ENCODE results near the gene USP31. TPM values are rescaled to one million over a fixed set of nuclear protein-coding genes. Genes with fewer than 3 reads are reported as not detected.

The USP31 gene
- total RNA-seq, 1 donor from 2014 or later = 11.8 TPM

DNA sequence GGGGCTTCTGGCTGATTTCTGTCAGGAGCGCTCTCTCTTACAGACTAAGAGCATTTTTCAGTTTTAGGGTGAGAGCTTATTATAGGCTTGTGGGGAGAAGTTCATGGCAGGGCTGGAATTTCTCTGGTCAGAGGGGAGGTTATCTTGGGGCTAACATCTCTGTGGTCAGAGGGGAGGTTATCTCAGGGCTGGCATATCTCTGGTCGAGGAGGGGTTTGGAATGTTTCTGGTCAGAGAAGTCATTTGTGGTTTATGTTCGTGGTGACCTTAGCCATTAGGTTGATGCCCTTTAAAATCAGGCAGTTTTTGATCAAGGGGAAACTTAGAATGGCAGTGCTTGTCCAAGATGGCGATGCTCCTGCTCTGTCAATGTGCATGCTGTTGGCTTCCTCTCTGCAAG, 10.8 kb upstream of the USP31 start:
- no peak for DNase-seq (ENCODE audit: low read depth)
- TF ChIP-seq, protein P1, sequence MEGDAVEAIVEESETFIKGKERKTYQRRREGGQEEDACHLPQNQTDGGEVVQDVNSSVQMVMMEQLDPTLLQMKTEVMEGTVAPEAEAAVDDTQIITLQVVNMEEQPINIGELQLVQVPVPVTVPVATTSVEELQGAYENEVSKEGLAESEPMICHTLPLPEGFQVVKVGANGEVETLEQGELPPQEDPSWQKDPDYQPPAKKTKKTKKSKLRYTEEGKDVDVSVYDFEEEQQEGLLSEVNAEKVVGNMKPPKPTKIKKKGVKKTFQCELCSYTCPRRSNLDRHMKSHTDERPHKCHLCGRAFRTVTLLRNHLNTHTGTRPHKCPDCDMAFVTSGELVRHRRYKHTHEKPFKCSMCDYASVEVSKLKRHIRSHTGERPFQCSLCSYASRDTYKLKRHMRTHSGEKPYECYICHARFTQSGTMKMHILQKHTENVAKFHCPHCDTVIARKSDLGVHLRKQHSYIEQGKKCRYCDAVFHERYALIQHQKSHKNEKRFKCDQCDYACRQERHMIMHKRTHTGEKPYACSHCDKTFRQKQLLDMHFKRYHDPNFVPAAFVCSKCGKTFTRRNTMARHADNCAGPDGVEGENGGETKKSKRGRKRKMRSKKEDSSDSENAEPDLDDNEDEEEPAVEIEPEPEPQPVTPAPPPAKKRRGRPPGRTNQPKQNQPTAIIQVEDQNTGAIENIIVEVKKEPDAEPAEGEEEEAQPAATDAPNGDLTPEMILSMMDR (conservative IDR thresholded peaks at IDR 0.05; ENCODE audit: low read depth, low read length) = no peak
- H3K4me3 ChIP-seq (ENCODE audit: low read depth, low read length) = no peak overlapping the region

DNA sequence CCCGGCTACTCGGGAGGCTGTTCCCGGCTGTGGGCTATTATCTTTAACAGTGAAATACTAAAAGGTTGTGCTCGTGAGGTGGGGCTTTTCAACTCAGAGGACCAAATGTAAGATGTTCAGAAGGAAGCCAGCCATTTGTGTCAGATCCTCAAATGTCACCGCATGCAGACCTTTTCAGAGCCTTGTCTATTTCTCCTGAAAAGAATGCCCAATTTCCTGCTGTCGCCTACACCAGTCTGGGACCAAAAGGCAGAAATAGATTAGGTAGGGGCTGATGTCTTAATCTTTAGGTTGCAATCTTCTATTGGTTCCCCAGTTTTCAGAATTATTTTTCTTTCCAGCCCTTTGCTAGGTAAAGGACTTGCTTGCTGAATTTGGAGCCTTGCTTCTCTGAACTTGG, 8.9 kb upstream of the USP31 start:
- TF ChIP-seq, protein P1 (conservative IDR thresholded peaks at IDR 0.05; ENCODE audit: low read depth, low read length) = no peak

DNA sequence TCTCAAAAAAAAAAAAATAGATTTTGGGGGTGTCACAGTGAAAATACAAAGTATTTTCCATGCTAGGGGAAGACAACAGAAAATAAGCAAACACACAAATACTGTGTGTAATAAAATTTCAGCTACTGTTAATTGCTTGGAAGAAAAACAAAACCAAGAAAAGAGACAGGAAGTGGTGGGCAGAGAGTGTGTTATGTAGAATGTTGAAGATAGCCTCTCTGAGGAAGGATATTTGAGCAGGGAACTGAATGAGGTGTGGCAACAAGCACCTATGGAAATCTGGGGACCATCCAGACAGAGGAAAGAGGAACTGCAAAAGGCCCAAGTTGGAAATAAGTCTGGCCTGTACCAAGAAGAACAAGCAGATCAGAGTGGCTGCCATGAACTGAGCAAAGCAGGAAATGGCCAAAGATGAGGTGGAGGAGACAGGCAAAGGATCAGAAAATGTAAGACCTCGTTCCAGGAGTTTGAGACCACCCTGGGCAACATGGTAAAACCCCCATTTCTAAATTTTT, 7.8 kb upstream of the USP31 start:
- no peak overlapping the region for H3K4me3 ChIP-seq (ENCODE audit: low read depth, low read length)
- TF ChIP-seq, protein P1 (conservative IDR thresholded peaks at IDR 0.05; ENCODE audit: low read depth, low read length) = no peak
- DNase-seq (ENCODE audit: low read depth) = no peak

More for the DNA sequence above, 8.9 kb upstream of the USP31 start:
- no peak for DNase-seq (ENCODE audit: low read depth)
- H3K4me3 ChIP-seq (ENCODE audit: low read depth, low read length) = no peak overlapping the region

DNA sequence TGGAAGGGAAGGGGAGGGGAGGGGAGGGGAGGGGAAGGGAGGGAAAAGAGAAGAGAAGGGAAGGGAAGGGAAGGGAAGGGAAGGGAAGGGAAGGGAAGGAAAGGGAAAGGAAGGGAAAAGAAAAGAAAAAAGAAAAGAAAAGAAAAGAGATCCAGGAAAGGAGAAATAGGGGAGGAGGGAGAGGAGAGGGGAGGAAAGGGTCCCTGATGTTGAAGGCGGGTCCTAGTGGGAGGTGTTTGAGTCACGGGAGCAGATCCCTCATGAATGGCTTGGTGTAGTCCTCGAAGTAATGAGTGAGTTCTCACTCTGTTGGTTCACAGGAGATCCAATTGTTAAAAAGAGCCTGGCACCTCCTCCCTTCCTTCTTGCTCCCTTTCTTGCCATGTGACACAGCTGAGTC, 6.9 kb upstream of the USP31 start:
- no peak overlapping the region for H3K4me3 ChIP-seq (ENCODE audit: low read depth, low read length)
- no peak for DNase-seq (ENCODE audit: low read depth)
- TF ChIP-seq, protein P1 (conservative IDR thresholded peaks at IDR 0.05; ENCODE audit: low read depth, low read length) = no peak

DNA sequence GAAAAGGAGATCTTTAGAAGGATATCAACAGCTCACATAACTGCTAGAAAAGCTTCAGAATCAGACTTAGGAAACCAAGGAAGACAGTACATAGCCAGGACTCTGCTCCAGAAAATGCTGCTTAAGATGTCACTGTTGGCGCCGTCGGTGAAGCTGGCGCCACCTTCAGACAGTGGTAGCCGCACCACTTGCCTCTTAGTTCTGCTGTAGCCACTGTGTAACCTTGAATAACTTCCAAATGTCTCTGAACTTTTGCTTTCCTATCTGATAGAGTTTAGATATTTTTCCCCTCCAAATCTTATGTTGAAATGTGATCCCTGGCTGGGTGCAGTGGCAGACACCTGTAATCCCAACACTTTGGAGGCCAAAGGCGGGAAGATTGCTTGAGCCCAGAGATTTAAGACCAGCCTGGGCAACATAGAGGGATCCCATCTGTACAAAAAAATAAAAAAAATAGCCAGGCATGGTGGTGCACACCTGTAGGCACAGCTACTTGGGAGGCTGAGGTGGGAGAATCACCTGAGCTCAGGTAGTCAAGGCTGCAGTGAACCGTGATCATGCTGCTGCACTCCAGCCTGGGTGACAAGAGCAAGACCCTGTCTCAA, 6.3 kb upstream of the USP31 start:
- DNase-seq (ENCODE audit: low read depth) = no peak

DNA sequence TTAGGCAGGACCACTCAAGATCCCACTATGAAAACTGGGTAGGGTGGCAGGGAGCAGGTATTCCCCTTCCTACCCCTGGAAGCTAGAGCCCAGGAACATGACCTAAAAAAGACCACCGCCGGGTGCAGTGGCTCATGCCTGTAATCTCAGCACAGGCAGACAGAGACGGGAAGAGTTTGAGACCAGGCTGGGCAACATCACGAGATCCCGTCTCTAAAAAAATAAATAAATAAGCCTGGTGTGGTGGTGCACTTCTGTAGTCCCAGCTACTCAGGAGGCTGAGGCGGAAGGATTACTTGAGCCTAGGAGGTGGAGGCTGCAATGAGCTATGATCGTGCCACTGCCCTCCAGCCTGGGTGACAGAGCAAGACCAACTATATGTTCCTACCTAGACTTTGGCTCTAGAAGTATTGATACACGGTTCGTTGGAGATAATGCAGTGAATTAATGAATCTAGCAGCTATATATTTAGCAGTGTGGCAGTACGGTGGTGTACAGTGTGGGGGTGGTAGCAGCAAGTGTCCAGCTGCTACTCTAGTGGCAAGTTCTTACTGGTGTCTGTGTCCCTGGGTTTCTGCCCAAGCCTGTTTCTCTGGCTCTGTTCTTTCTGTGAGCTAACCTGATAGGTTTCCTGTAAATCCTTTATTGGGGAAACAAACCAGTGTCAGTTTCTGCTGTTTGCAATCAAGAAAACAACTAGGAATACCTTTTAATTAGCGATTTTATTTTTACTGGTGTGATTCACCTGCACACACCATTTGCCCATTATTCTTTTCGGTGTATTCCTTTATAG, 3.3 kb upstream of the USP31 start:
- no peak for DNase-seq (ENCODE audit: low read depth)
- TF ChIP-seq, protein P1 (conservative IDR thresholded peaks at IDR 0.05; ENCODE audit: low read depth, low read length) = no peak

More for the DNA sequence above, 6.3 kb upstream of the USP31 start:
- no peak overlapping the region for H3K4me3 ChIP-seq (ENCODE audit: low read depth, low read length)
- TF ChIP-seq, protein P1 (conservative IDR thresholded peaks at IDR 0.05; ENCODE audit: low read depth, low read length) = peak; percentile 67

More for the DNA sequence above, 3.3 kb upstream of the USP31 start:
- H3K4me3 ChIP-seq (ENCODE audit: low read depth, low read length) = no peak overlapping the region
